GM18951 (cell line): ENCODE data around the gene CYP27C1.

ENCODE experiments used
- POLR2A ChIP-seq: IDR thresholded peaks from 4 replicates; pipeline ENCODE4 v1.6.1; 2011; ENCODE audit warnings: mild to moderate bottlenecking; ENCODE audit not compliant: insufficient read length, insufficient read depth; ENCODE audit errors: extremely low read depth
- in situ Hi-C: fragments of 300-500 bp; cut with MboI; formaldehyde crosslinking; loops from one replicate; pipeline ENCODE4 v1.12.0; 2022; ENCODE audit warnings: low sequenced_read_pairs, mixed read lengths, inconsistent platforms; ENCODE audit not compliant: unreplicated experiment

CYP27C1 gene

DNA sequence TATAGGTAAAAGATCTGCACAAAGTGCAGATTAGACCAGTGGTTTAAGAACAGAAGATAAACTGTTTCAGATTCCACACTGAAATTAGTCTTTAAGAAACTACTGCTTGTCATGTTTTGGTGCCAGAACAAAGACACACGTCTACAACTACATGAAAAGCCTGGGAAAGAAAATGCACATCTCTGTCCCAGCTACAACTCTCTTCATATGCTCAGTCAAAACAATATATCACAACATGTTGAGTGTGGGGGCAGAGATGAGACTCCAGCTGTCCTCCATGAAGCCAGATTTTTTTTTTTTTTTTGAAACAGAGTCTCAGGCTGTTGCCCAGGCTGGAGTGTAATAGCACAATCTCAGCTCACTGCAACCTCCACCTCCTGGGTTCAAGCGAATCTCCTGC lies 60.6 kb downstream of the CYP27C1 start:
- in situ Hi-C loops: no loop called here
- no peak for TF ChIP-seq POLR2A

- no peak for TF ChIP-seq POLR2A
- in situ Hi-C loops: no loop called here
Measured at GRCh38 chr2:127158614-127159290, 61.3 kb downstream of the CYP27C1 start.

GRCh38 chr2:127157651-127158485 lies 62.2 kb downstream of the CYP27C1 start:
- no peak for TF ChIP-seq POLR2A
- in situ Hi-C loops: no loop called here

DNA sequence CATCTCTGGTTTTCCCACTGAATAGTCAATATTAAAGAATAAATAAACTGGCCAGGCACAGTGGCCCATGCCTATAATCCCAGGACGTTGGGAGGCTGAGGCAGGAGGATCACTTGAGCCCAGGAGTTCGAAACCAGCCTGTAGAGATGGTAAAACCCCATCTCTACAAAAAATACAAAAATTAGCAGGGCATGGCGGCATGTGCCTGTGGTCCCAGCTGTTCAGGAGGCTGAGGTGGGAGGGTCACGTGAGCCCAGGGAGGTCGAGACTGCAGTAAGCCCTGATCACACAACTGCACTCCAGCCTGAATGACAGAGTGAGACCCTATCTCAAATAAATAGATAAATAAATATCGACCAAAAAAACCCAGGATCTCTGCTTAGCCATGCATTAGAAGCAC lies 63.0 kb downstream of the CYP27C1 start:
- in situ Hi-C loops: no loop called here
- no peak for TF ChIP-seq POLR2A

DNA sequence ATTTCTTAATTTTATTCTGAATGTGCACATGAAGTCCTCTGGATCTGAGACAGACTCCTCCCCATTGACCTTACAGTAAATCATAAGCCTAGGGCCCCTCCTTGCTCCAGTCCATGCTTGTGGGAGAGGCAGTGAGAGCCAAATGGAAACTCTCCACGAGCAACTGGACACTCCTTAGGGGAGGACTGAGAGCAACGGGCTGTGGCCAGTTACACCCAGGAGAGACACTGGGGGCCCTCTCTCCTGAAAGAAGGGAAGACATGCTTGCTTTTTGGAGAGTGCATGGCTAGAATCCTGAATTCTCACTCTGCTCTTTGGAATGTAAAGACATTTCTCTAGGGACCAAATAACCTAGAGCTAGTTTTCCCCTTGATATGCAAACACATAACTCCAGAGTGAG lies 64.2 kb downstream of the CYP27C1 start:
- TF ChIP-seq POLR2A: no peak
- in situ Hi-C loops: no loop called here

DNA sequence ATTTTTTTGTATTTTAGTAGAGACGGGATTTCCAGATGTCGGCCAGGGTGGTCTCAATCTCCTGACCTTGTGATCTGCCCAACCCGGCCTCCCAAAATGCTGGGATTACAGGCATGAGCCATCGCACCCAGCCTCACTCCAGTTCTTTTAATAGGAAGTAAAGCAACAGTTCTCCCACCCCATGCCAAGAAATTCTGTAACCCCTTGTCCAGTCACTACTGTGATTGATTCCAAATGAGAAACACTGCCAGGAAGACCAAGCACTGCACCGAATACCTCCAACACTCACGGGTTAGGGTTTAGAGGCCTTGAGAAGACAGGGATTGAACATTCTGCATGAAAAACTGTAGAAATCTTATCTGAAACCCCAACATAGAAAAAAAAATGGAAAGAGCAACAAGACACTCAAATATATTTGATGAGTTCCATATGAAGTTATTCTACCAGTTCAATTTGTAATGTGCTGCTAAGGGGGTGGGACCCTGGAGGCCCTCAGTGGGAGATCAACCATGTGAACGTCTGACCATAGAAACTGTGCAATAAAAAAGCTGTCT lies 65.0 kb downstream of the CYP27C1 start:
- TF ChIP-seq POLR2A: no peak
- in situ Hi-C loops: no loop called here

- in situ Hi-C loops: no loop called here
- TF ChIP-seq POLR2A: no peak
Measured at GRCh38 chr2:127154396-127154795, 65.7 kb downstream of the CYP27C1 start.

DNA sequence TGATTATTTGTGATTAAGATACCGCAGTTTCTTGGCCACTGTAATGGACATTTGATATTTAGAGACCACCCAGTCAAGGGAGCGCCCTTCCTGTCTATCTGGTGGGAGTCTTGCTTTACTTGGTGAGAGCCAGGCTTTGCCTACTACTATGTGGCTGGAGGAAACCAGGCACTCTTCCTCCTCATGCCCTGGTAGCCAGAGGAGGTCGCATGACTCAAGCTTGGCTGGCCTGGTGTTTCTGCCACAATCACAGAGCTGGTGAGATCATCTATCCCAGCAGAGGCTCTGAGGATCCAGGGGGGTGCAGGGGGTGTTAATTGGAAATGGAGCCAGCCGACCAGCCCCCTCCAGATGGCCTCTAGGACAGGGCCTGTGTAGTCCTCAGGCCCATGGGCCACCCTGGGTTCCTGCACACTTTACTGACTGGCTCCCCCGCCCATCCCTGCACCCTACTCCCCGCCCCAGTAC lies 66.4 kb downstream of the CYP27C1 start:
- no peak for TF ChIP-seq POLR2A
- in situ Hi-C loops: no loop called here

DNA sequence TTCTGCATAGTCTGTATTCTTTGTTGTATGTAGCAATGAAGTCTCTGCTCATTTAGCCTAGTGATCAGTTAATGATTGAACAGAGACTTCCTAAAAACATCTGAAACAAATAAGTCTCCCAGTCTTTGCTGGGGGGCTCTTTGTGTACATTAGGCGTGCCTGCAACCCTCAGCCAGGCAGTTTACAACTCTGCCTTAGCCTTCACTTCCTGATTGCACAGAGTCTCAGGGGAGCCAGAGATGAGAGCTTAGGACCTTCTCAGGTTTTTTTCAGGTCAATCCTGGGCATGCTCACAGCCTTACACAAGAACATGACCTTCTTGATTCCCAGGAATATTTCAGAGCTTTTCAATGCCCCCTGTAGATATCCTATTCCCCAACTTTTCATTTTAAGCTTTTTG lies 69.1 kb downstream of the CYP27C1 start:
- TF ChIP-seq POLR2A: no peak
- in situ Hi-C loops: no loop called here

GRCh38 chr2:127149384-127149783 lies 70.7 kb downstream of the CYP27C1 start:
- no peak for TF ChIP-seq POLR2A
- in situ Hi-C loops: no loop called here

DNA sequence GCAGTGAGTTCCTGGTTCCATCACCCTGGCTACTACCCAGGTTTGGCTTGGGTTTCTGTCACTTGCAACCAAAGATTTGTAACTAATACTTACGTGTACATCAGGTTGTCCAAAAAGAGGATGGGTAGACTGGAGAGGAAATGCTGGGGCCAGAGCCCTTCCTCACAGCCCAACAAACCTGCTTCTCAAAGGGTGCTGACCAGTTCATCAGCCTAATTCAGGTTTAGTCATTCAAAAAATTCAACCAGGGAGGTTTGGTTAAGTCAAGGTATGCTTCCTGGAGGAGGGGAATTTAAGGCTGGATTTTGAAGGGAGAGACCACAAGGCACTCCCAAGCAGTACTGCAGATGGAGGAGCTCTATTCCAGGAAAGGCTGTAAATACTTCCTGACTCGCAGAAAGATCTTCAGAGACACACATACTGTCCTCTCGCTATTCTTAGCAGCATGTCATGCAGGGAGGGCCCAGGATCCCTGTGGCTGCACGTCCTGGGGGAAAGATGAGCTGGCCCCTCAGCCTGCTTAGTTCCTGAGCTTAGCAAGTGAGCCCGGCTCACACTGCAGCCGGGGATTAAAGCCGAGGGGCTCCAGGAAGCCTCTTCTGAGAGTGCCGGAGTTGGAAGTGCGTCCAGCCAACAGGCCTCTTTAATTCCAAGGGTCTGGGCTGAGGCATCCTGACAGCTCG lies 73.1 kb downstream of the CYP27C1 start:
- in situ Hi-C loops: no loop called here
- TF ChIP-seq POLR2A: no peak

DNA sequence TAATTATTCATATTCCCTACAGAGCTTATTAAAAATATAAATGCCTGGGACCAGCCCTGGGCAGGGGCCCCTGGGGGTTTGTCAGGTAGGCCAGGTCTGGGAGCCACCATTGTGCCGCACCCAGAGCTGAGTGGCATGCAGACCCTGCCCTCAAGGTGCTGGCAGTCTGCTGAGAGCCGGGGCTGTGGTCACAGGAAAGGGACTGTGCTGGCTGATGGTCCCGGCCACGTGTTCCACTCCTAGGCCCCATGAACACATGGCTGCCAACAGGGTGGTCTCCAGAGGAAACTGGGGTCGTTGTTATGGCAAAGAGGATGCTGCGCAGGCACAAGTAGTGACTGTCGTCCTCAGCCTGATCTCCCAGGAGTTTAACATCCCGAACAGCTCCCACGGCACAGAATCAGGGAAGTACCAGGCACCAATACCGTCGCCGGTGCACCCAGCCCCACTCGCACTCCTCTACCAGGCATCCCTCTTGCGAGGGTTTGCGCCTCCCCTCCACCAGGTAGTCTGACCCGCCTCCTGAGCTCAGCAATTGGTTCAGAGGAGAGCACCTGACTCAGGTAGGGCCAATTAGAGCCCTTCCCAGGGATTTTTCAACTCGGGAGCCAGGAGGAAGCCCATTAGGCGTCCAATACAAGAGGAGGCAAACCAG lies 73.9 kb downstream of the CYP27C1 start:
- in situ Hi-C loops: no loop called here
- TF ChIP-seq POLR2A: no peak
